Esophagus squamous epithelium (tissue), 5 donors: ENCODE data around the gene CAMK1D. TPM values are rescaled to one million over a fixed set of nuclear protein-coding genes. Genes with fewer than 3 reads are reported as not detected.

Experiments
- DNase-seq: peaks from one replicate; lab custom pipeline; 2025; lab: John Stamatoyannopoulos, UW
- H3K27ac ChIP-seq, 4 donors: fragments of 200-600 bp; sonication (generic); one replicate each; pipeline ENCODE4 v1.5.1; 2016 to 2019; ENCODE audit warnings: mild to moderate bottlenecking in 1 of 4
- H3K27me3 ChIP-seq, 4 donors: fragments of 200-600 bp; sonication (generic); 1 replicate in 3 of 4; 2 replicates in 1 of 4; pipeline versions ENCODE4 v1.5.1 to v1.6.0; 2017 to 2021; ENCODE audit warnings: antibody characterized with exemption in 1 of 4
- H3K36me3 ChIP-seq, 3 donors: fragments of 200-600 bp; sonication (generic); one replicate each; pipeline ENCODE4 v1.5.1; 2016 to 2019
- H3K4me1 ChIP-seq, 3 donors: fragments of 200-600 bp; sonication (generic); one replicate each; pipeline ENCODE4 v1.5.1; 2017 to 2019
- H3K4me3 ChIP-seq, 4 donors: fragments of 200-600 bp; sonication (generic); 1 replicate in 3 of 4; 2 replicates in 1 of 4; pipeline ENCODE4 v1.5.1; 2016 to 2019; ENCODE audit warnings: mild to moderate bottlenecking in 2 of 4, moderate library complexity in 1 of 4
- H3K9me3 ChIP-seq, 3 donors: fragments of 200-600 bp; sonication (generic); one replicate each; pipeline ENCODE4 v1.5.1; 2016 to 2019
- CTCF ChIP-seq, 6 experiments: fragments of 450-650 bp in 4 of 6; fragments of 200-600 bp in 2 of 6; sonication (generic) in 2 of 6; IDR thresholded peaks; one replicate each; pipeline ENCODE4 v1.5.1; 2016 to 2019; ENCODE audit warnings: antibody characterized with exemption in 6 of 6, mild to moderate bottlenecking in 4 of 6, moderate library complexity in 4 of 6
- POLR2A ChIP-seq, 4 donors: fragments of 450-650 bp; IDR thresholded peaks; one replicate each; pipeline ENCODE4 v1.6.1; 2017; ENCODE audit warnings: antibody characterized with exemption in 4 of 4, mild to moderate bottlenecking in 4 of 4, moderate library complexity in 3 of 4
- WGBS, 2 donors: methylation state at CpG; one replicate each; pipeline ENCODE4 v1.1.5; 2018; 5-methylcytosine and 5-hydroxymethylcytosine counted together
- intact Hi-C: fragments of 100-400 bp; cut with DNase I; formaldehyde crosslinking; loops from one replicate; pipeline ENCODE4 v1.15.0; 2022
- total RNA-seq, 4 donors: library from RNA; depleted of rRNA; stranded (reverse); fragments of >200 nt; gene quantifications; one replicate each; pipeline ENCODE4 v1.1.0, GENCODE V29; 2016
- donor health status: DM: yes; HTN: yes; CAD: no.

Gene CAMK1D
- total RNA-seq, 4 donors from 2014 or later: 3.8 to 11.8 (median 9.9) TPM

- peaks cover 0 to 5% (median 0%) of the 10 kb centered on the region in 3 donors for H3K4me1 ChIP-seq
- H3K36me3 ChIP-seq: no peaks in the 10 kb centered on the region
- intact Hi-C loops: no loop called here
- no peak overlapping the region for H3K27ac ChIP-seq
- H3K27me3 ChIP-seq: no peaks in the 10 kb centered on the region
- peaks cover 0 to 5% (median 0%) of the 10 kb centered on the region in 3 donors for H3K9me3 ChIP-seq
- 60 to 71% methylated on average over 1 to 2 of the region's 2 CpGs for WGBS, 2 donors
- TF ChIP-seq POLR2A (IDR thresholded peaks at IDR 0.05) (no peak), CTCF (IDR thresholded peaks at IDR 0.05) (no peak)
- no peak overlapping the region for H3K4me3 ChIP-seq
- no peak for DNase-seq
Measured at GRCh38 chr10:12655940-12656339, 306.6 kb downstream of the CAMK1D start.

- Histone ChIP-seq H3K27me3 (no peaks in the 10 kb centered on the region), H3K27ac (no peak overlapping the region), H3K4me1 (peaks cover 0 to 5% (median 0%) of the 10 kb centered on the region in 3 donors), H3K4me3 (no peak overlapping the region), H3K9me3 (peaks cover 0 to 5% (median 0%) of the 10 kb centered on the region in 3 donors), H3K36me3 (no peaks in the 10 kb centered on the region)
- 73 to 77% methylated on average over 4 of the region's 4 CpGs for WGBS, 2 donors
- intact Hi-C loops: no loop called here
- TF ChIP-seq POLR2A (IDR thresholded peaks at IDR 0.05) (no peak), CTCF (IDR thresholded peaks at IDR 0.05) (peak; percentile 27 to 85 (median 68))
- no peak for DNase-seq
Measured at GRCh38 chr10:12656518-12657142, 307.3 kb downstream of the CAMK1D start.

GRCh38 chr10:12657489-12657888 lies 308.1 kb downstream of the CAMK1D start:
- H3K4me1 ChIP-seq: peaks cover 0 to 5% (median 0%) of the 10 kb centered on the region in 3 donors
- no peak overlapping the region for H3K27ac ChIP-seq
- whole genome bisulfite sequencing, 2 donors: 50 to 68% methylated on average over 2 of the region's 2 CpGs
- no peaks in the 10 kb centered on the region for H3K36me3 ChIP-seq
- no peak overlapping the region for H3K4me3 ChIP-seq
- H3K27me3 ChIP-seq: no peaks in the 10 kb centered on the region
- no peak for TF ChIP-seq CTCF (IDR thresholded peaks at IDR 0.05)
- no peak for TF ChIP-seq POLR2A (IDR thresholded peaks at IDR 0.05)
- intact Hi-C loops: no loop called here
- H3K9me3 ChIP-seq: peaks cover 0 to 5% (median 0%) of the 10 kb centered on the region in 3 donors
- DNase-seq: no peak

- DNase-seq: no peak
- intact Hi-C loops: no loop called here
- peaks cover 0 to 5% (median 0%) of the 10 kb centered on the region in 3 donors for H3K4me1 ChIP-seq
- H3K27ac ChIP-seq: no peak overlapping the region
- peaks cover 0 to 5% (median 0%) of the 10 kb centered on the region in 3 donors for H3K9me3 ChIP-seq
- H3K36me3 ChIP-seq: no peaks in the 10 kb centered on the region
- 87 to 89% methylated on average over 5 to 6 of the region's 6 CpGs for WGBS, 2 donors
- TF ChIP-seq CTCF (IDR thresholded peaks at IDR 0.05) (no peak), POLR2A (IDR thresholded peaks at IDR 0.05) (no peak)
- H3K4me3 ChIP-seq: no peak overlapping the region
- no peaks in the 10 kb centered on the region for H3K27me3 ChIP-seq
Measured at GRCh38 chr10:12658526-12658925, 309.2 kb downstream of the CAMK1D start.

GRCh38 chr10:12659706-12660105 lies 310.4 kb downstream of the CAMK1D start:
- H3K4me1 ChIP-seq: peaks cover 0 to 5% (median 0%) of the 10 kb centered on the region in 3 donors
- DNase-seq: no peak
- H3K36me3 ChIP-seq: no peaks in the 10 kb centered on the region
- no peak overlapping the region for H3K27ac ChIP-seq
- no peak overlapping the region for H3K4me3 ChIP-seq
- intact Hi-C loops: loop anchor here (5.0 kb wide), 1 partner anchor 397 kb away; no protein-coding TSS in a partner anchor
- no peaks in the 10 kb centered on the region for H3K27me3 ChIP-seq
- H3K9me3 ChIP-seq: no peaks in the 10 kb centered on the region
- TF ChIP-seq CTCF (IDR thresholded peaks at IDR 0.05) (no peak), POLR2A (IDR thresholded peaks at IDR 0.05) (no peak)
- whole genome bisulfite sequencing, 2 donors: 84 to 97% methylated on average over 11 of the region's 11 CpGs
